HG03571 (cell line): ENCODE results near the gene ANKRD18A.
"Not testable (repeated sequence)": the region's sequence is repeated elsewhere in the genome, so short reads cannot be mapped to it uniquely, and the experiment has no call there.

Source experiments
- ATAC-seq: cut with Tn5 transposase; IDR thresholded peaks from one replicate; pipeline ENCODE4 v1.9.1; 2021; ENCODE audit not compliant: unreplicated experiment

The ANKRD18A gene

GRCh38 chr9:38546497-38547163 lies 73.8 kb downstream of the ANKRD18A start:
- not testable (repeated sequence) for ATAC-seq

DNA sequence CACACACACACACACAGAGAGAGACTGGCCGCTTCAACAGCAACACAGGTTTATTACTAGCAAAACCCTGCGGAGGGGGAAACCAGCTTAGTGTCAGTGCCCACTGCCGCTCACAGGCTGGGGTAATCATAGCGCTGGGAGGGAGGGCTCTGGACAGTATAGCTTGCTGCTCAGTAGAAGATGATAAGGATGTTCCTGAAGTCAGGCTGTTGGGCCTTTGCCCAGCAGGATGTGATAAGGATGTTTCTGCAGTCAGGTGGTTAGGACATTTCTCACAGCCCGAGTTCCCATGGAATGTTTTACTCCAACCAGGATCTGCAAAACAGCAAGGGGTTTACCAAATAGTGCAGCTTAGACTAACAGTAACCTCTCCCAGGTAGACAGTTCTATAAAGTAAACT lies 79.9 kb downstream of the ANKRD18A start:
- ATAC-seq, result not testable (repeated sequence)

GRCh38 chr9:38529317-38529716 lies 91.1 kb downstream of the ANKRD18A start:
- ATAC-seq, result no peak

GRCh38 chr9:38527503-38527902 lies 92.9 kb downstream of the ANKRD18A start:
- ATAC-seq, result no peak

DNA sequence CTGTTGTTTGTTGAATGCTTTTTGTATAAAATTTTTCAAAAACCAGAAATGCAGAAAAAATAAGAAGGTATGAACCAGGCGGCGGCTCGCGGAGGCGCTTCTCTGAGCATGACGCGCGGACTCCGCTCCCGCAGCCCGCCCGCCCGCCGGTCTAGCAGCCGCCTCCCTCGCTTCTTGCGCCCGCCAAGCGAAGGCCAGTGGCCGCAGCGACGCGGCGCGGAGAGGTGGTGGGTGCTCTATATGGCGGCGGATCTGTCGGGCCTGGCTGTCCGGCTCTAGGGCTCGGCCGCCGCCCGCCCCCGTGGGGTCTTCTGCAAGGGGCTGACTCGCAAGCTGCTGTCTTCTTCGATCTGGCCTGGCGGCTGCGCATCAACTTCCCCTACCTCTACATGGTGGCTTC lies 93.8 kb downstream of the ANKRD18A start:
- no peak for ATAC-seq

DNA sequence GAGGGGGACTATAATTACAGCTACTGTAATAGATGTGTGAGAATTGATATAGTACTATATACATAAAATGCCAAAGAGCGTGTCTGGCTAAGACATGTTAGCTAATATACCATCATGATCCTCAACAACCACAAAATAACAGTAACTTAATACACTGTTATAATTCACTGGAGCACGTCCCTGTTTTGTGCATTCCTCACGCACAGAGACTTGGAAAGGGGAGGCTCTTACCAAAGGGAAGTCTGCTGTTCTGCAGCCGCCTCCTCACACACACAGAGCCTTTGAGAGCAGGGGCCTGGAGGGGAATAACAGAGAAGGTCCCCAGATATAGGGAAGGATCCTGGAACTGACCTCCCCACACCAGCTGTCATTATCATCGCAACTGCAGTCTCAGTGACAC lies 97.3 kb downstream of the ANKRD18A start:
- no peak for ATAC-seq

GRCh38 chr9:38521762-38522161 lies 98.6 kb downstream of the ANKRD18A start:
- no peak for ATAC-seq
